ENCODE data around the gene TNS1. TPM values are rescaled to one million over a fixed set of nuclear protein-coding genes. Genes with fewer than 3 reads are reported as not detected.
A peak's percentile ranks its signal among the peaks of the same experiment; 100 is the strongest.

Gene TNS1
- total and polyA plus RNA-seq, 8 donors: 38.5 to 166 (median 102) TPM

- peak overlapping the region in 2 of 4 donors; percentile 12 to 39 for H3K4me3 ChIP-seq
- intact Hi-C loops (cut with DNase I): no loop called here
- ATAC-seq (peak in 3 of 4 donors; percentile 7 to 21 (median 16)), DNase-seq (peak in 2 of 6 donors; percentile 21 to 48), FAIRE-seq (no peak)
- H3K4me1 ChIP-seq: peaks cover 0 to 8% (median 4%) of the 10 kb centered on the region in 3 donors
- TF ChIP-seq CTCF (IDR thresholded peaks at IDR 0.05): no peak
- H3K36me3 ChIP-seq: peaks cover 0 to 10% (median 0%) of the 10 kb centered on the region in 3 donors
- WGBS, 2 donors: 58 to 68% methylated on average over 9 to 10 of the region's 10 CpGs
- H3K9me3 ChIP-seq: no peaks in the 10 kb centered on the region
- peak overlapping the region in 1 of 4 donors; percentile 19 for H3K27ac ChIP-seq
- no peaks in the 10 kb centered on the region for H3K27me3 ChIP-seq
These were observed 23.5 kb downstream of the TNS1 start for GRCh38 chr2:217979151-217979811.

- no peaks in the 10 kb centered on the region for H3K9me3 ChIP-seq
- peak overlapping the region in 2 of 4 donors; percentile 12 to 39 for H3K4me3 ChIP-seq
- H3K27me3 ChIP-seq: no peaks in the 10 kb centered on the region
- H3K36me3 ChIP-seq: peaks cover 0 to 10% (median 0%) of the 10 kb centered on the region in 3 donors
- no peak for FAIRE-seq
- DNase-seq: peak in 2 of 6 donors; percentile 56 to 58
- H3K4me1 ChIP-seq: peaks cover 0 to 8% (median 4%) of the 10 kb centered on the region in 3 donors
- no peak for TF ChIP-seq CTCF (IDR thresholded peaks at IDR 0.05)
- peak overlapping the region in 1 of 4 donors; percentile 19 for H3K27ac ChIP-seq
- intact Hi-C loops (cut with DNase I): no loop called here
- ATAC-seq: peak; percentile 15 to 49 (median 22)
- 52 to 57% methylated on average over 38 to 46 of the region's 46 CpGs for WGBS, 2 donors
These were observed 24.2 kb downstream of the TNS1 start for GRCh38 chr2:217978536-217979150.

- peak in 2 of 6 donors; percentile 7 to 8 for DNase-seq
- no peak for FAIRE-seq
- H3K9me3 ChIP-seq: no peaks in the 10 kb centered on the region
- H3K4me1 ChIP-seq: peaks cover 0 to 8% (median 4%) of the 10 kb centered on the region in 3 donors
- no peak for TF ChIP-seq CTCF (IDR thresholded peaks at IDR 0.05)
- no peaks in the 10 kb centered on the region for H3K27me3 ChIP-seq
- 66 to 76% methylated on average over 16 of the region's 16 CpGs for WGBS, 2 donors
- H3K36me3 ChIP-seq: peaks cover 0 to 10% (median 0%) of the 10 kb centered on the region in 3 donors
- H3K4me3 ChIP-seq: peak overlapping the region in 2 of 4 donors; percentile 12 to 39
- peak overlapping the region in 1 of 4 donors; percentile 19 for H3K27ac ChIP-seq
- intact Hi-C loops (cut with DNase I): no loop called here
- ATAC-seq: peak in 1 of 4 donors; percentile 2
These were observed 24.8 kb downstream of the TNS1 start for GRCh38 chr2:217977840-217978535.

- H3K36me3 ChIP-seq: peaks cover 0 to 10% (median 0%) of the 10 kb centered on the region in 3 donors
- H3K4me1 ChIP-seq: peaks cover 0 to 7% (median 3%) of the 10 kb centered on the region in 3 donors
- DNase-seq: peak in 2 of 6 donors; percentile 7 to 30
- no peak for TF ChIP-seq CTCF (IDR thresholded peaks at IDR 0.05)
- no peaks in the 10 kb centered on the region for H3K27me3 ChIP-seq
- intact Hi-C loops (cut with DNase I): no loop called here
- no peaks in the 10 kb centered on the region for H3K9me3 ChIP-seq
- no peak overlapping the region for H3K4me3 ChIP-seq
- 98 to 99% methylated on average over 6 of the region's 6 CpGs for WGBS, 2 donors
- no peak for ATAC-seq
- H3K27ac ChIP-seq: no peak overlapping the region
- no peak for FAIRE-seq
These were observed 26.5 kb downstream of the TNS1 start for GRCh38 chr2:217976301-217976700.

Data from pancreas (tissue), 10 donors.